IPS DF 6.9 (cell line): ENCODE measurements around the gene NUP205.
"Not testable (repeated sequence)": the region's sequence is repeated elsewhere in the genome, so short reads cannot be mapped to it uniquely, and the experiment has no call there.

Experiments
- DNase-seq: peaks from one replicate; pipeline ENCODE4 v3.0.0-alpha.2; 2013; ENCODE audit warnings: low read depth, low spot score
- H3K27ac ChIP-seq: one replicate; pipeline ENCODE4 v1.5.1; 2013; ENCODE audit warnings: low read length, control low read depth
- H3K27me3 ChIP-seq: 2 replicates; pipeline ENCODE4 v1.6.1; 2013; ENCODE audit warnings: mild to moderate bottlenecking, low read length; ENCODE audit not compliant: control insufficient read depth, insufficient read depth
- H3K36me3 ChIP-seq: 2 replicates; pipeline ENCODE4 v1.6.1; 2013; ENCODE audit warnings: low read length; ENCODE audit not compliant: control insufficient read depth, insufficient read depth
- H3K4me1 ChIP-seq: 2 replicates; pipeline ENCODE4 v1.6.1; 2013; ENCODE audit warnings: low read length; ENCODE audit not compliant: control insufficient read depth, insufficient read depth
- H3K4me3 ChIP-seq: 2 replicates; pipeline ENCODE4 v1.5.1; 2013; ENCODE audit warnings: mild to moderate bottlenecking, low read length
- H3K9me3 ChIP-seq: 2 replicates; pipeline ENCODE4 v1.6.1; 2013; ENCODE audit warnings: low read length, inconsistent platforms; ENCODE audit not compliant: control insufficient read depth, insufficient read depth
- WGBS: extraction: QIAGEN DNeasy Blood & Tissue Kit; methylation state at CpG from one replicate; pipeline ENCODE4 v1.1.7; 2013; ENCODE audit warnings: mixed read lengths, missing lambda C conversion rate; ENCODE audit not compliant: insufficient read length, insufficient coverage; 5-methylcytosine and 5-hydroxymethylcytosine counted together

NUP205 gene

GRCh38 chr7:135682191-135682590 lies 124.5 kb downstream of the NUP205 start:
- Histone ChIP-seq H3K4me3 (no peak overlapping the region), H3K4me1 (no peaks in the 10 kb centered on the region), H3K27me3 (no peaks in the 10 kb centered on the region), H3K9me3 (no peaks in the 10 kb centered on the region), H3K36me3 (no peaks in the 10 kb centered on the region), H3K27ac (no peak overlapping the region)
- no CpG with 5 or more reads among the region's 3 CpGs for WGBS
- no peak for DNase-seq

GRCh38 chr7:135683609-135684008 lies 125.9 kb downstream of the NUP205 start:
- Histone ChIP-seq H3K36me3 (no peaks in the 10 kb centered on the region), H3K27ac (no peak overlapping the region), H3K4me1 (no peaks in the 10 kb centered on the region), H3K9me3 (no peaks in the 10 kb centered on the region), H3K4me3 (no peak overlapping the region), H3K27me3 (no peaks in the 10 kb centered on the region)
- no peak for DNase-seq
- no CpG with 5 or more reads among the region's 3 CpGs for WGBS

- Histone ChIP-seq H3K27ac (no peak overlapping the region), H3K4me1 (no peaks in the 10 kb centered on the region), H3K27me3 (no peaks in the 10 kb centered on the region), H3K36me3 (no peaks in the 10 kb centered on the region), H3K4me3 (no peak overlapping the region), H3K9me3 (no peaks in the 10 kb centered on the region)
- WGBS, result no CpG with 5 or more reads among the region's 3 CpGs
- no peak for DNase-seq
Measured at GRCh38 chr7:135684136-135684535, 126.4 kb downstream of the NUP205 start.

GRCh38 chr7:135684699-135685098 lies 127.0 kb downstream of the NUP205 start:
- Histone ChIP-seq H3K4me3 (no peak overlapping the region), H3K27me3 (no peaks in the 10 kb centered on the region), H3K36me3 (no peaks in the 10 kb centered on the region), H3K4me1 (no peaks in the 10 kb centered on the region), H3K9me3 (no peaks in the 10 kb centered on the region), H3K27ac (no peak overlapping the region)
- DNase-seq, result no peak
- WGBS, result no CpG with 5 or more reads among the region's 5 CpGs

- no peak for DNase-seq
- H3K4me3 ChIP-seq, result no peak overlapping the region
- H3K36me3 ChIP-seq, result no peaks in the 10 kb centered on the region
- no CpG with 5 or more reads among the region's 9 CpGs for WGBS
- H3K9me3 ChIP-seq, result no peaks in the 10 kb centered on the region
- no peaks in the 10 kb centered on the region for H3K27me3 ChIP-seq
- H3K4me1 ChIP-seq, result no peaks in the 10 kb centered on the region
- no peak overlapping the region for H3K27ac ChIP-seq
Measured at GRCh38 chr7:135685306-135686084, 127.8 kb downstream of the NUP205 start.

GRCh38 chr7:135687466-135687865 lies 129.7 kb downstream of the NUP205 start:
- no peaks in the 10 kb centered on the region for H3K9me3 ChIP-seq
- H3K27me3 ChIP-seq, result no peaks in the 10 kb centered on the region
- no CpG with 5 or more reads among the region's 1 CpG for WGBS
- no peaks in the 10 kb centered on the region for H3K36me3 ChIP-seq
- no peak overlapping the region for H3K4me3 ChIP-seq
- no peaks in the 10 kb centered on the region for H3K4me1 ChIP-seq
- DNase-seq, result no peak
- H3K27ac ChIP-seq, result no peak overlapping the region

- no peaks in the 10 kb centered on the region for H3K9me3 ChIP-seq
- no peaks in the 10 kb centered on the region for H3K27me3 ChIP-seq
- no peak overlapping the region for H3K4me3 ChIP-seq
- DNase-seq, result no peak
- H3K4me1 ChIP-seq, result no peaks in the 10 kb centered on the region
- no peaks in the 10 kb centered on the region for H3K36me3 ChIP-seq
- no CpG with 5 or more reads among the region's 3 CpGs for WGBS
- H3K27ac ChIP-seq, result no peak overlapping the region
Measured at GRCh38 chr7:135690566-135690965, 132.8 kb downstream of the NUP205 start.

GRCh38 chr7:135692055-135692454 lies 134.3 kb downstream of the NUP205 start:
- H3K36me3 ChIP-seq, result no peaks in the 10 kb centered on the region
- H3K27ac ChIP-seq, result no peak overlapping the region
- no peaks in the 10 kb centered on the region for H3K4me1 ChIP-seq
- WGBS, result no CpG with 5 or more reads among the region's 3 CpGs
- no peaks in the 10 kb centered on the region for H3K9me3 ChIP-seq
- DNase-seq, result no peak
- H3K4me3 ChIP-seq, result no peak overlapping the region
- no peaks in the 10 kb centered on the region for H3K27me3 ChIP-seq

GRCh38 chr7:135692606-135693005 lies 134.9 kb downstream of the NUP205 start:
- no CpG with 5 or more reads among the region's 7 CpGs for WGBS
- H3K27me3 ChIP-seq, H3K4me1 ChIP-seq, H3K9me3 ChIP-seq, H3K27ac ChIP-seq, H3K36me3 ChIP-seq, DNase-seq, H3K4me3 ChIP-seq: not testable (repeated sequence)

GRCh38 chr7:135693558-135693957 lies 135.8 kb downstream of the NUP205 start:
- H3K36me3 ChIP-seq, result no peaks in the 10 kb centered on the region
- no peaks in the 10 kb centered on the region for H3K27me3 ChIP-seq
- no peak overlapping the region for H3K27ac ChIP-seq
- no peaks in the 10 kb centered on the region for H3K4me1 ChIP-seq
- no peaks in the 10 kb centered on the region for H3K9me3 ChIP-seq
- WGBS, result no CpG with 5 or more reads among the region's 4 CpGs
- no peak overlapping the region for H3K4me3 ChIP-seq
- DNase-seq, result no peak
